HG02571 (cell line): Measurements from ENCODE around the gene FLAD1.
A peak's percentile ranks its signal among the peaks of the same experiment; 100 is the strongest.

Source experiments
- ATAC-seq: cut with Tn5 transposase; IDR thresholded peaks from one replicate; pipeline ENCODE4 v1.9.1; 2021; ENCODE audit warnings: mild to moderate bottlenecking, moderate library complexity; ENCODE audit not compliant: unreplicated experiment

The FLAD1 gene

GRCh38 chr1:155002464-155003226, 19.5 kb downstream of the FLAD1 start, which contains the start of gene ZBTB7B:
Gene ZBTB7B (plus strand): TSS chr1:155002802. CDS start chr1:155014661, 11,859 bp downstream.
- peak; percentile 4 for ATAC-seq

- no peak for ATAC-seq
These were observed 20.2 kb downstream of the FLAD1 start for GRCh38 chr1:155003227-155003765.

GRCh38 chr1:155003766-155004351, 20.7 kb downstream of the FLAD1 start:
- ATAC-seq: no peak

GRCh38 chr1:155004352-155005075, 21.4 kb downstream of the FLAD1 start:
- ATAC-seq: no peak

GRCh38 chr1:155005076-155006011, 22.2 kb downstream of the FLAD1 start:
- no peak for ATAC-seq

- ATAC-seq: no peak
These were observed 23.5 kb downstream of the FLAD1 start for GRCh38 chr1:155006601-155007101.

- ATAC-seq: no peak
These were observed 24.2 kb downstream of the FLAD1 start for GRCh38 chr1:155007251-155007828.

GRCh38 chr1:155008015-155008941, 25.1 kb downstream of the FLAD1 start:
- no peak for ATAC-seq

- no peak for ATAC-seq
These were observed 26.1 kb downstream of the FLAD1 start for GRCh38 chr1:155009221-155009711.

GRCh38 chr1:155009742-155010141, 26.6 kb downstream of the FLAD1 start:
- ATAC-seq: no peak

- ATAC-seq: no peak
These were observed 27.2 kb downstream of the FLAD1 start for GRCh38 chr1:155010211-155010918.

GRCh38 chr1:155011004-155011416, 27.9 kb downstream of the FLAD1 start:
- ATAC-seq: no peak

GRCh38 chr1:155011437-155012025, 28.4 kb downstream of the FLAD1 start:
- ATAC-seq: no peak

GRCh38 chr1:155012026-155012546, 28.9 kb downstream of the FLAD1 start:
- ATAC-seq: no peak

- ATAC-seq: no peak
These were observed 29.8 kb downstream of the FLAD1 start for GRCh38 chr1:155012776-155013602.

- ATAC-seq: no peak
These were observed 30.5 kb downstream of the FLAD1 start for GRCh38 chr1:155013632-155014031.
